ENCODE results near the gene TMEM81. TPM values are rescaled to one million over a fixed set of nuclear protein-coding genes. Genes with fewer than 3 reads are reported as not detected.

The TMEM81 gene
- total and polyA plus RNA-seq, 10 of the 15 experiments (the other 5 are each of a cell fraction or from before 2014, with no cell fraction given) = 0.62 to 2.2 (median 1.1) TPM

- ATAC-seq (no peak), DNase-seq (ENCODE audit: low read depth, low spot score) (no peak), FAIRE-seq (no peak)
- H4K20me1 ChIP-seq (ENCODE audit: control insufficient read depth, insufficient read depth) = no peaks in the 10 kb centered on the region
- ChIA-PET POLR2A (no interaction called here), SMC1A (ENCODE audit: uncharacterized antibody, unreplicated experiment) (interaction anchor here (1.3 to 1.7 kb wide), 2 partner anchors 70 to 83 kb away, joined by 4 read pairs; no protein-coding TSS in a partner anchor), RAD21 (ENCODE audit: unreplicated experiment) (no interaction called here), CTCF (interaction anchor here (6.8 kb wide), 1 partner anchor 68 kb away, joined by 151 read pairs; no protein-coding TSS in a partner anchor)
- no peaks in the 10 kb centered on the region; a peak in 2 of 4 replicates for H3K27me3 ChIP-seq (replicated peaks in 1 of 2; ENCODE audit: control insufficient read depth in 2 of 2, insufficient read depth in 2 of 2, low read length in 1 of 2)
- no peak overlapping the region for H3K4me3 ChIP-seq
- no peaks in the 10 kb centered on the region for H3K36me3 ChIP-seq (ENCODE audit: control insufficient read depth in 2 of 2, insufficient read depth in 2 of 2, low read length in 1 of 2)
- H3K9me3 ChIP-seq (replicated peaks; ENCODE audit: control insufficient read depth, insufficient read depth, low read length) = no peaks in the 10 kb centered on the region
- BruUV-seq (replicated peaks) = no TSS peak
- in situ Hi-C loops (cut with MboI) = no loop called here
- no peaks in the 10 kb centered on the region for H3K79me2 ChIP-seq (ENCODE audit: control insufficient read depth, insufficient read depth, low read length)
- no peak overlapping the region for H3K27ac ChIP-seq (ENCODE audit: control insufficient read depth, insufficient read depth)
- no peak overlapping the region for H3K4me2 ChIP-seq (ENCODE audit: control insufficient read depth, insufficient read depth)
- no peak for TF ChIP-seq EZH2 (IDR thresholded peaks at IDR 0.05; ENCODE audit: borderline replicate concordance, control insufficient read depth, low read depth, low read length)
- no peak for TF ChIP-seq CEBPB (IDR thresholded peaks at IDR 0.05; ENCODE audit: borderline replicate concordance in 1 of 2, low read depth in 2 of 2, low read length in 2 of 2)
- TF ChIP-seq ATF3 (IDR thresholded peaks at IDR 0.05; ENCODE audit: borderline replicate concordance, extremely low read depth, low read depth, low read length) = no peak
- TF ChIP-seq STAT3 (IDR thresholded peaks at IDR 0.05; ENCODE audit: low read depth, low read length) = no peak
- no peak for TF ChIP-seq MEF2A (IDR thresholded peaks at IDR 0.05; ENCODE audit: insufficient read depth, low read depth, low read length)
- no peak for TF ChIP-seq RUNX3 (IDR thresholded peaks at IDR 0.05; ENCODE audit: low read length)
- no peak for TF ChIP-seq REST (IDR thresholded peaks at IDR 0.05; ENCODE audit: low read depth, low read length)
- no peak for TF ChIP-seq POLR2AphosphoS2 (IDR thresholded peaks at IDR 0.05; ENCODE audit: low read depth, low read length)
- TF ChIP-seq RCOR1 (conservative IDR thresholded peaks at IDR 0.05; ENCODE audit: low read depth, low read length) = no peak
- no peak for TF ChIP-seq NFYA (IDR thresholded peaks at IDR 0.05; ENCODE audit: borderline replicate concordance, low read depth, low read length)
- whole genome bisulfite sequencing (ENCODE audit: insufficient coverage, insufficient replicate concordance, low lambda C conversion rate, missing lambda C conversion rate) = 44% methylated on average over 12 of the region's 12 CpGs
- no peak overlapping the region for H2AFZ ChIP-seq (ENCODE audit: control insufficient read depth, low read depth, low read length)
- intact Hi-C loops (cut with micrococcal nuclease; ENCODE audit: unreplicated experiment) = no loop called here
- no peaks in the 10 kb centered on the region for H3K4me1 ChIP-seq (ENCODE audit: control insufficient read depth, insufficient read depth, low read length)
- H3K9ac ChIP-seq (ENCODE audit: control insufficient read depth, insufficient read depth, low read length) = no peak overlapping the region
Measured at GRCh38 chr1:205058853-205059252, 25.4 kb downstream of the TMEM81 start.

Data from GM12878 (cell line).